Body of pancreas (tissue), 4 donors: ENCODE measurements around the gene PBX2.

Experiments used
- POLR2A ChIP-seq, 3 donors: fragments of 450-650 bp; IDR thresholded peaks; one replicate each; pipeline ENCODE4 v1.6.1; 2016; ENCODE audit warnings: antibody characterized with exemption in 3 of 3, mild to moderate bottlenecking in 2 of 3
- TF ChIP-seq, protein P1 (sequence below), 7 experiments: fragments of 450-650 bp in 4 of 7; fragments of 200-600 bp in 3 of 7; sonication (generic) in 3 of 7; IDR thresholded peaks; one replicate each; pipeline ENCODE4 v1.5.1; 2016 to 2019; ENCODE audit warnings: antibody characterized with exemption in 7 of 7

DNA sequence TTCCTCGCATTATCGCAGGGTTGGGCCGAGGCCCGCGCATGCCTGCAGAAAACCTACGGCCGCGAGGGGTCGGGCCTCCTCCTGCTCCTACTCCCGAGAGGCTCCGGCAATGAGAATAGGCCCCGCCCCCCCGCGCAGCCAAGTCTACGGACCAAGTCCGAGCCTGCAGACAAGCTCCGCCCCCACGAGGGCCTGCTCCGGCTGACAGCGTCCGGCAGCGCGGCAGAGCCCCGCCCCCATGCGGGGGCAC is 5.6 kb upstream of the PBX2 start:
- TF ChIP-seq, protein P1, sequence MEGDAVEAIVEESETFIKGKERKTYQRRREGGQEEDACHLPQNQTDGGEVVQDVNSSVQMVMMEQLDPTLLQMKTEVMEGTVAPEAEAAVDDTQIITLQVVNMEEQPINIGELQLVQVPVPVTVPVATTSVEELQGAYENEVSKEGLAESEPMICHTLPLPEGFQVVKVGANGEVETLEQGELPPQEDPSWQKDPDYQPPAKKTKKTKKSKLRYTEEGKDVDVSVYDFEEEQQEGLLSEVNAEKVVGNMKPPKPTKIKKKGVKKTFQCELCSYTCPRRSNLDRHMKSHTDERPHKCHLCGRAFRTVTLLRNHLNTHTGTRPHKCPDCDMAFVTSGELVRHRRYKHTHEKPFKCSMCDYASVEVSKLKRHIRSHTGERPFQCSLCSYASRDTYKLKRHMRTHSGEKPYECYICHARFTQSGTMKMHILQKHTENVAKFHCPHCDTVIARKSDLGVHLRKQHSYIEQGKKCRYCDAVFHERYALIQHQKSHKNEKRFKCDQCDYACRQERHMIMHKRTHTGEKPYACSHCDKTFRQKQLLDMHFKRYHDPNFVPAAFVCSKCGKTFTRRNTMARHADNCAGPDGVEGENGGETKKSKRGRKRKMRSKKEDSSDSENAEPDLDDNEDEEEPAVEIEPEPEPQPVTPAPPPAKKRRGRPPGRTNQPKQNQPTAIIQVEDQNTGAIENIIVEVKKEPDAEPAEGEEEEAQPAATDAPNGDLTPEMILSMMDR (IDR thresholded peaks at IDR 0.05) = peak; percentile 30 to 96 (median 78)
- no peak for TF ChIP-seq POLR2A (IDR thresholded peaks at IDR 0.05)
